DOHH2 (cell line): ENCODE results near the gene TPRX2.

Experiments used
- EZH2phosphoT487 ChIP-seq: fragments of 200-600 bp; sonication (generic); IDR thresholded peaks from 2 replicates; pipeline ENCODE4 v1.6.1; 2017; ENCODE audit warnings: borderline replicate concordance, mild to moderate bottlenecking, antibody characterized with exemption, low read length, moderate library complexity, mixed read lengths
- TF ChIP-seq, protein P1 (sequence below): fragments of 200-600 bp; sonication (generic); IDR thresholded peaks from one replicate; pipeline ENCODE4 v1.5.1; 2014; ENCODE audit warnings: antibody characterized with exemption, mild to moderate bottlenecking, low read depth, low read length; ENCODE audit not compliant: poor library complexity, severe bottlenecking

- TF ChIP-seq, protein P1, sequence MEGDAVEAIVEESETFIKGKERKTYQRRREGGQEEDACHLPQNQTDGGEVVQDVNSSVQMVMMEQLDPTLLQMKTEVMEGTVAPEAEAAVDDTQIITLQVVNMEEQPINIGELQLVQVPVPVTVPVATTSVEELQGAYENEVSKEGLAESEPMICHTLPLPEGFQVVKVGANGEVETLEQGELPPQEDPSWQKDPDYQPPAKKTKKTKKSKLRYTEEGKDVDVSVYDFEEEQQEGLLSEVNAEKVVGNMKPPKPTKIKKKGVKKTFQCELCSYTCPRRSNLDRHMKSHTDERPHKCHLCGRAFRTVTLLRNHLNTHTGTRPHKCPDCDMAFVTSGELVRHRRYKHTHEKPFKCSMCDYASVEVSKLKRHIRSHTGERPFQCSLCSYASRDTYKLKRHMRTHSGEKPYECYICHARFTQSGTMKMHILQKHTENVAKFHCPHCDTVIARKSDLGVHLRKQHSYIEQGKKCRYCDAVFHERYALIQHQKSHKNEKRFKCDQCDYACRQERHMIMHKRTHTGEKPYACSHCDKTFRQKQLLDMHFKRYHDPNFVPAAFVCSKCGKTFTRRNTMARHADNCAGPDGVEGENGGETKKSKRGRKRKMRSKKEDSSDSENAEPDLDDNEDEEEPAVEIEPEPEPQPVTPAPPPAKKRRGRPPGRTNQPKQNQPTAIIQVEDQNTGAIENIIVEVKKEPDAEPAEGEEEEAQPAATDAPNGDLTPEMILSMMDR = no peak
- no peak for TF ChIP-seq EZH2phosphoT487
These were observed 38.6 kb upstream of the TPRX2 start for GRCh38 chr19:47820410-47820809.
